ENCODE data around the gene UPF2.

GRCh38 chr10:11876324-11876723 is 166.3 kb downstream of the UPF2 start:
- TF ChIP-seq, protein P1, sequence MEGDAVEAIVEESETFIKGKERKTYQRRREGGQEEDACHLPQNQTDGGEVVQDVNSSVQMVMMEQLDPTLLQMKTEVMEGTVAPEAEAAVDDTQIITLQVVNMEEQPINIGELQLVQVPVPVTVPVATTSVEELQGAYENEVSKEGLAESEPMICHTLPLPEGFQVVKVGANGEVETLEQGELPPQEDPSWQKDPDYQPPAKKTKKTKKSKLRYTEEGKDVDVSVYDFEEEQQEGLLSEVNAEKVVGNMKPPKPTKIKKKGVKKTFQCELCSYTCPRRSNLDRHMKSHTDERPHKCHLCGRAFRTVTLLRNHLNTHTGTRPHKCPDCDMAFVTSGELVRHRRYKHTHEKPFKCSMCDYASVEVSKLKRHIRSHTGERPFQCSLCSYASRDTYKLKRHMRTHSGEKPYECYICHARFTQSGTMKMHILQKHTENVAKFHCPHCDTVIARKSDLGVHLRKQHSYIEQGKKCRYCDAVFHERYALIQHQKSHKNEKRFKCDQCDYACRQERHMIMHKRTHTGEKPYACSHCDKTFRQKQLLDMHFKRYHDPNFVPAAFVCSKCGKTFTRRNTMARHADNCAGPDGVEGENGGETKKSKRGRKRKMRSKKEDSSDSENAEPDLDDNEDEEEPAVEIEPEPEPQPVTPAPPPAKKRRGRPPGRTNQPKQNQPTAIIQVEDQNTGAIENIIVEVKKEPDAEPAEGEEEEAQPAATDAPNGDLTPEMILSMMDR (IDR thresholded peaks at IDR 0.05): no peak
- no peak for TF ChIP-seq POLR2A (IDR thresholded peaks at IDR 0.05)

All from thyroid gland (tissue), 4 donors.